GM19452 (cell line): Measurements from ENCODE around the gene ACSL5.
A peak's percentile ranks its signal among the peaks of the same experiment; 100 is the strongest.
"Not testable (repeated sequence)": the region's sequence is repeated elsewhere in the genome, so short reads cannot be mapped to it uniquely, and the experiment has no call there.

Experiments
- ATAC-seq: cut with Tn5 transposase; IDR thresholded peaks from one replicate; pipeline ENCODE4 v1.9.1; 2021; ENCODE audit not compliant: unreplicated experiment

The ACSL5 gene

GRCh38 chr10:112404617-112405016, 30.7 kb downstream of the ACSL5 start:
- ATAC-seq, result no peak

GRCh38 chr10:112406806-112407205, 32.9 kb downstream of the ACSL5 start:
- not testable (repeated sequence) for ATAC-seq

GRCh38 chr10:112407696-112408095, 33.8 kb downstream of the ACSL5 start:
- no peak for ATAC-seq

- ATAC-seq, result no peak
Measured at GRCh38 chr10:112409299-112409698, 35.4 kb downstream of the ACSL5 start.

- no peak for ATAC-seq
Measured at GRCh38 chr10:112409755-112410154, 35.8 kb downstream of the ACSL5 start.

- ATAC-seq, result no peak
Measured at GRCh38 chr10:112412696-112413095, 38.8 kb downstream of the ACSL5 start.

GRCh38 chr10:112421731-112422130, 47.8 kb downstream of the ACSL5 start:
- no peak for ATAC-seq

GRCh38 chr10:112424651-112425050, 50.7 kb downstream of the ACSL5 start:
- ATAC-seq, result no peak

GRCh38 chr10:112426111-112426510, 52.2 kb downstream of the ACSL5 start:
- ATAC-seq, result no peak

- ATAC-seq, result no peak
Measured at GRCh38 chr10:112429147-112429546, 55.2 kb downstream of the ACSL5 start.

GRCh38 chr10:112429654-112430230, 55.8 kb downstream of the ACSL5 start:
- no peak for ATAC-seq

GRCh38 chr10:112433136-112433535, 59.2 kb downstream of the ACSL5 start:
- ATAC-seq, result no peak

GRCh38 chr10:112434988-112435619, 61.2 kb downstream of the ACSL5 start:
- ATAC-seq, result no peak

GRCh38 chr10:112438356-112438755, 64.4 kb downstream of the ACSL5 start:
- no peak for ATAC-seq

GRCh38 chr10:112441520-112441919, 67.6 kb downstream of the ACSL5 start:
- ATAC-seq, result no peak

GRCh38 chr10:112442063-112442462, 68.1 kb downstream of the ACSL5 start:
- ATAC-seq, result no peak

- no peak for ATAC-seq
Measured at GRCh38 chr10:112446055-112446854, 72.3 kb downstream of the ACSL5 start.

GRCh38 chr10:112446855-112447619, 73.1 kb downstream of the ACSL5 start, which contains the start of the genes VTI1A and ZDHHC6:
TSS of gene VTI1A (plus strand) at chr10:112447215. CDS start at chr10:112447374, 159 bp downstream.
TSS of gene ZDHHC6 (minus strand) at chr10:112446914. CDS start at chr10:112445436, 1,478 bp downstream.
- peak; percentile 95 for ATAC-seq

GRCh38 chr10:112447620-112447928, 73.7 kb downstream of the ACSL5 start:
- no peak for ATAC-seq

- no peak for ATAC-seq
Measured at GRCh38 chr10:112448888-112449287, 75.0 kb downstream of the ACSL5 start.
